CD4-positive, alpha-beta T cell (primary cell): Measurements from ENCODE around the gene DNAJB6. TPM values are rescaled to one million over a fixed set of nuclear protein-coding genes. Genes with fewer than 3 reads are reported as not detected.

Source experiments
- ATAC-seq: fragments of 200-7000 bp; cut with Tn5 transposase; one replicate; pipeline ENCODE4 v1.10.0; 2022; ENCODE audit warnings: mild to moderate bottlenecking; ENCODE audit not compliant: poor library complexity
- CTCF ChIA-PET: fragments of 350-600 bp; sonication (Branson Sonifier 250); formaldehyde crosslinking; loops from one replicate; lab custom pipeline; 2021; ENCODE audit warnings: antibody characterized with exemption, inconsistent platforms; lab: Charles Lee
- POLR2A ChIA-PET: fragments of 350-600 bp; sonication (Branson Sonifier 250); formaldehyde crosslinking; loops from one replicate; lab custom pipeline; 2021; ENCODE audit warnings: antibody characterized with exemption, inconsistent platforms; lab: Charles Lee
- DNase-seq, 14 experiments: peaks; one replicate each; pipeline ENCODE4 v3.0.0-alpha.2; 2013 to 2020; ENCODE audit warnings: mixed read lengths in 2 of 14
- H3K27ac ChIP-seq, 2 donors: one replicate each; pipeline versions ENCODE4 v1.5.1 to v1.7.0; 2013; ENCODE audit warnings: low read length in 2 of 2, low read depth in 1 of 2, mild to moderate bottlenecking in 1 of 2
- H3K27me3 ChIP-seq, 2 experiments: 1 replicate in 1 of 2; 2 replicates in 1 of 2; pipeline versions ENCODE4 v1.6.1 to v1.7.0; 2013; ENCODE audit warnings: low read length in 2 of 2, control low read depth in 1 of 2, mild to moderate bottlenecking in 1 of 2, moderate library complexity in 1 of 2; ENCODE audit not compliant: insufficient read depth in 2 of 2, control insufficient read depth in 1 of 2
- H3K36me3 ChIP-seq: one replicate; pipeline ENCODE4 v1.6.1; 2013; ENCODE audit warnings: low read length, control low read depth; ENCODE audit not compliant: insufficient read depth
- H3K4me1 ChIP-seq: one replicate; pipeline ENCODE4 v1.6.1; 2013; ENCODE audit warnings: low read length, control low read depth; ENCODE audit not compliant: insufficient read depth
- H3K4me3 ChIP-seq: one replicate; pipeline ENCODE4 v1.5.1; 2013; ENCODE audit warnings: mild to moderate bottlenecking, low read length, moderate library complexity
- H3K9me3 ChIP-seq, 2 experiments: 1 replicate in 1 of 2; 2 replicates in 1 of 2; pipeline versions ENCODE4 v1.6.1 to v1.7.0; 2013; ENCODE audit warnings: low read length in 2 of 2, mild to moderate bottlenecking in 2 of 2, control low read depth in 1 of 2, moderate library complexity in 1 of 2; ENCODE audit not compliant: control insufficient read depth in 1 of 2, insufficient read depth in 1 of 2
- H3K27ac Mint-ChIP-seq: one replicate; pipeline ENCODE4 v1.8.0; 2020; ENCODE audit warnings: mixed read lengths
- H3K27me3 Mint-ChIP-seq: one replicate; pipeline ENCODE4 v1.8.0; 2021; ENCODE audit warnings: mixed read lengths
- H3K36me3 Mint-ChIP-seq: one replicate; pipeline ENCODE4 v1.8.0; 2021; ENCODE audit warnings: low read depth, mixed read lengths
- H3K4me1 Mint-ChIP-seq: one replicate; pipeline ENCODE4 v1.8.0; 2021; ENCODE audit warnings: low read depth, mixed read lengths
- H3K4me3 Mint-ChIP-seq: one replicate; pipeline ENCODE4 v1.8.0; 2020; ENCODE audit warnings: mild to moderate bottlenecking, mixed read lengths
- H3K9me3 Mint-ChIP-seq: one replicate; pipeline ENCODE4 v1.8.0; 2020; ENCODE audit warnings: mixed read lengths
- CTCF ChIP-seq: fragments of 200-600 bp; IDR thresholded peaks from one replicate; pipeline ENCODE4 v1.8.0; 2022; ENCODE audit warnings: antibody characterized with exemption, mild to moderate bottlenecking
- intact Hi-C, 2 experiments: fragments of 100-400 bp; cut with DNase I in 1 of 2; cut with micrococcal nuclease in 1 of 2; formaldehyde crosslinking; loops; one replicate each; pipeline versions ENCODE4 v1.15.1 to v1.9.0; 2023 to 2025; cut with DNase I, micrococcal nuclease
- total RNA-seq, 174 experiments: library from RNA in 2 of 174; stranded (reverse) in 2 of 174; gene quantifications; one replicate each; pipeline ENCODE4 v1.2.3 and lab custom pipeline; 2021 to 2026

The DNAJB6 gene
- total RNA-seq, 2 experiments from 2014 or later: 232 to 242 TPM

- no peak for TF ChIP-seq CTCF
- Histone ChIP-seq H3K36me3 (peaks cover 26% of the 10 kb centered on the region), H3K9me3 (peaks cover 0 to 12% of the 10 kb centered on the region in 2 experiments), H3K27ac (no peak overlapping the region), H3K4me3 (no peak overlapping the region), H3K27me3 (no peaks in the 10 kb centered on the region), H3K4me1 (peaks cover 24% of the 10 kb centered on the region)
- intact Hi-C loops: no loop called here
- DNase-seq: peak in 1 of 14 experiments; percentile 28
- CTCF ChIA-PET: no interaction called here
- Mint-ChIP-seq H3K4me1 (peaks cover 13% of the 10 kb centered on the region), H3K36me3 (peaks cover 10% of the 10 kb centered on the region), H3K27ac (no peak overlapping the region), H3K4me3 (no peak overlapping the region), H3K27me3 (no peaks in the 10 kb centered on the region), H3K9me3 (no peaks in the 10 kb centered on the region)
- POLR2A ChIA-PET: no interaction called here
- ATAC-seq: no peak
Measured at GRCh38 chr7:157409753-157410727, 73.2 kb downstream of the DNAJB6 start.

GRCh38 chr7:157410831-157411556 lies 74.2 kb downstream of the DNAJB6 start:
- Mint-ChIP-seq H3K4me1 (peaks cover 9% of the 10 kb centered on the region), H3K27ac (peak overlapping the region; percentile 86), H3K27me3 (no peaks in the 10 kb centered on the region), H3K9me3 (no peaks in the 10 kb centered on the region), H3K36me3 (peaks cover 19% of the 10 kb centered on the region), H3K4me3 (no peak overlapping the region)
- H3K27ac ChIP-seq: no peak overlapping the region
- H3K4me1 ChIP-seq: peaks cover 22% of the 10 kb centered on the region
- H3K9me3 ChIP-seq: peaks cover 0 to 12% of the 10 kb centered on the region in 2 experiments
- TF ChIP-seq CTCF: no peak
- no peaks in the 10 kb centered on the region for H3K27me3 ChIP-seq
- no peak overlapping the region for H3K4me3 ChIP-seq
- CTCF ChIA-PET: no interaction called here
- ATAC-seq: no peak
- peaks cover 27% of the 10 kb centered on the region for H3K36me3 ChIP-seq
- intact Hi-C loops: no loop called here
- DNase-seq: peak in 1 of 14 experiments; percentile 21
- POLR2A ChIA-PET: no interaction called here

- H3K4me1 Mint-ChIP-seq: peaks cover 9% of the 10 kb centered on the region
- peak overlapping the region; percentile 10 for H3K4me3 ChIP-seq
- H3K36me3 Mint-ChIP-seq: peaks cover 25% of the 10 kb centered on the region
- peak overlapping the region; percentile 86 for H3K27ac Mint-ChIP-seq
- peaks cover 0 to 12% of the 10 kb centered on the region in 2 experiments for H3K9me3 ChIP-seq
- DNase-seq: peak in 11 of 14 experiments; percentile 20 to 87 (median 47)
- H3K9me3 Mint-ChIP-seq: no peaks in the 10 kb centered on the region
- intact Hi-C loops: no loop called here
- ChIA-PET POLR2A (no interaction called here), CTCF (no interaction called here)
- H3K27me3 ChIP-seq: no peaks in the 10 kb centered on the region
- peaks cover 30% of the 10 kb centered on the region for H3K36me3 ChIP-seq
- ATAC-seq: peak; percentile 75
- H3K4me1 ChIP-seq: peaks cover 22% of the 10 kb centered on the region
- no peak overlapping the region for H3K27ac ChIP-seq
- no peak for TF ChIP-seq CTCF
- no peaks in the 10 kb centered on the region for H3K27me3 Mint-ChIP-seq
- H3K4me3 Mint-ChIP-seq: peak overlapping the region; percentile 71
Measured at GRCh38 chr7:157411580-157411979, 74.8 kb downstream of the DNAJB6 start.
